Endothelial cell of umbilical vein (primary cell): ENCODE data around the gene MECR. TPM values are rescaled to one million over a fixed set of nuclear protein-coding genes. Genes with fewer than 3 reads are reported as not detected.

Experiments used
- BruUV-seq: library from RNA; stranded (reverse); fragments of 400-500 nt; replicated peaks from 2 replicates; lab custom pipeline; 2021; lab: Mats Ljungman, UMichigan
- CTCF ChIA-PET: fragments of 300-600, 350-600 bp; sonication (Branson Sonifier 250); formaldehyde crosslinking; loops from one replicate; lab custom pipeline; 2021; ENCODE audit warnings: antibody characterized with exemption, inconsistent platforms; lab: Charles Lee
- POLR2A ChIA-PET: fragments of 300-600, 350-600 bp; sonication (Branson Sonifier 250); formaldehyde crosslinking; loops from one replicate; lab custom pipeline; 2021; ENCODE audit warnings: antibody characterized with exemption, inconsistent platforms; lab: Charles Lee
- DNase-seq: peaks from one replicate; pipeline ENCODE4 v3.0.0-alpha.2; 2011; ENCODE audit warnings: low read depth, low spot score
- FAIRE-seq: peaks from 2 replicates; lab custom pipeline; 2011; peaks lifted over from hg19 to GRCh38; lab: Jason Lieb, UNC
- H2AFZ ChIP-seq: 2 replicates; pipeline ENCODE4 v1.6.0; 2012; ENCODE audit warnings: low read depth, low read length, control low read depth, inconsistent platforms
- H3K27ac ChIP-seq: 2 replicates; pipeline ENCODE4 v1.5.1; 2011; ENCODE audit warnings: low read depth, mild to moderate bottlenecking, control low read depth, low read length, moderate library complexity; ENCODE audit not compliant: insufficient read depth
- H3K27me3 ChIP-seq, 2 experiments: 2 replicates each; pipeline versions ENCODE4 v1.6.0 to v1.6.1; 2011; ENCODE audit warnings: low read length in 2 of 2, mixed read lengths in 1 of 2; ENCODE audit not compliant: control insufficient read depth in 2 of 2, insufficient read depth in 2 of 2
- H3K36me3 ChIP-seq, 2 experiments: 2 replicates in 1 of 2; 3 replicates in 1 of 2; pipeline ENCODE4 v1.5.1; 2011; ENCODE audit warnings: low read length in 2 of 2, mild to moderate bottlenecking in 1 of 2, moderate library complexity in 1 of 2; ENCODE audit not compliant: control insufficient read depth in 2 of 2, insufficient read depth in 2 of 2; ENCODE audit errors: extremely low read depth in 1 of 2
- H3K4me1 ChIP-seq: 3 replicates; pipeline ENCODE4 v1.5.1; 2011; ENCODE audit warnings: mild to moderate bottlenecking, low read length; ENCODE audit not compliant: control insufficient read depth, insufficient read depth; ENCODE audit errors: extremely low read depth
- H3K4me2 ChIP-seq: 2 replicates; pipeline ENCODE4 v1.6.1; 2011; ENCODE audit warnings: low read length, control low read depth, mixed read lengths; ENCODE audit not compliant: insufficient read depth
- H3K4me3 ChIP-seq, 3 experiments: fragments of 200-600 bp in 1 of 3; sonication (generic), shearing (Covaris generic) in 1 of 3; replicated peaks in 1 of 3; 2 replicates each; pipeline ENCODE4 v1.5.1; 2011 to 2016; ENCODE audit warnings: control low read depth in 3 of 3, low read length in 3 of 3, mild to moderate bottlenecking in 2 of 3, inconsistent platforms in 1 of 3, low read depth in 1 of 3, moderate library complexity in 1 of 3; ENCODE audit not compliant: insufficient read depth in 1 of 3
- H3K79me2 ChIP-seq: 2 replicates; pipeline ENCODE4 v1.6.0; 2012; ENCODE audit warnings: low read length, inconsistent platforms; ENCODE audit not compliant: control insufficient read depth, insufficient read depth
- H3K9ac ChIP-seq: replicated peaks from 2 replicates; pipeline ENCODE3; 2011; ENCODE audit warnings: low read length, control low read depth; ENCODE audit not compliant: insufficient read depth; ENCODE audit errors: extremely low read depth
- H3K9me1 ChIP-seq: replicated peaks from 3 replicates; pipeline ENCODE4 v1.6.0; 2011; ENCODE audit warnings: mild to moderate bottlenecking, low read length; ENCODE audit not compliant: control insufficient read depth, insufficient read depth; ENCODE audit errors: extremely low read depth
- H3K9me3 ChIP-seq: replicated peaks from 2 replicates; pipeline ENCODE4 v1.5.1; 2012; ENCODE audit warnings: low read length, inconsistent platforms; ENCODE audit not compliant: control insufficient read depth, insufficient read depth
- H4K20me1 ChIP-seq: replicated peaks from 2 replicates; pipeline ENCODE3; 2011; ENCODE audit warnings: mild to moderate bottlenecking, low read length; ENCODE audit not compliant: control insufficient read depth, insufficient read depth; ENCODE audit errors: extremely low read depth
- EZH2 ChIP-seq: IDR thresholded peaks from 2 replicates; pipeline ENCODE4 v1.6.1; 2012; ENCODE audit warnings: borderline replicate concordance, low read depth, mild to moderate bottlenecking, moderate library complexity, low read length, inconsistent platforms; ENCODE audit not compliant: severe bottlenecking
- FOS ChIP-seq: IDR thresholded peaks from 2 replicates; pipeline ENCODE4 v1.6.1; 2011; ENCODE audit warnings: mild to moderate bottlenecking, low read length, moderate library complexity, borderline replicate concordance; ENCODE audit not compliant: insufficient read depth
- GATA2 ChIP-seq: IDR thresholded peaks from 2 replicates; pipeline ENCODE4 v1.7.0; 2011; ENCODE audit warnings: low read depth, mild to moderate bottlenecking, moderate library complexity, mixed read lengths, low read length; ENCODE audit not compliant: insufficient read length, insufficient read depth
- JUN ChIP-seq: IDR thresholded peaks from 2 replicates; pipeline ENCODE4 v1.6.1; 2011; ENCODE audit warnings: borderline replicate concordance, low read depth; ENCODE audit not compliant: insufficient read length, insufficient read depth
- MAX ChIP-seq: IDR thresholded peaks from 2 replicates; pipeline ENCODE4 v1.6.1; 2011; ENCODE audit not compliant: insufficient read depth, insufficient read length
- MYC ChIP-seq: IDR thresholded peaks from one replicate; pipeline ENCODE4 v1.6.1; 2011; ENCODE audit warnings: mild to moderate bottlenecking, low read depth, low read length
- POLR2A ChIP-seq: IDR thresholded peaks from 2 replicates; pipeline ENCODE4 v1.6.1; 2012; ENCODE audit warnings: low read depth, mild to moderate bottlenecking, control low read depth, low read length
- POLR2AphosphoS5 ChIP-seq: IDR thresholded peaks from 2 replicates; pipeline ENCODE4 v1.6.1; 2012; ENCODE audit warnings: low read depth, mild to moderate bottlenecking, control low read depth, low read length, moderate library complexity; ENCODE audit not compliant: insufficient read depth
- dilution Hi-C: fragments of 300-500 bp; cut with MboI; formaldehyde crosslinking; loops from one replicate; pipeline ENCODE4 v1.15.0; 2019; ENCODE audit warnings: low sequenced_read_pairs; ENCODE audit not compliant: extremely low pct_ligation_motif_present
- intact Hi-C: fragments of 100-400 bp; cut with micrococcal nuclease; formaldehyde crosslinking; loops from one replicate; pipeline ENCODE4 v1.10.0; 2022
- polyA plus RNA-seq, 4 experiments: library from polyadenylated mRNA; depleted of rRNA in 3 of 4; stranded (reverse) in 3 of 4; unstranded in 1 of 4; fragments of >200 nt; gene quantifications; 2 replicates each; pipeline versions ENCODE4 v1.2.1 to v1.2.3, GENCODE V29; 2011 to 2012; ENCODE audit warnings: missing spikeins in 1 of 4
- total RNA-seq: library from RNA; stranded (reverse); gene quantifications from 2 replicates; pipeline ENCODE4 v1.2.3, GENCODE V29; 2021
- TF ChIP-seq, protein P1 (sequence below), 2 donors: IDR thresholded peaks; 1 replicate in 1 of 2; 2 replicates in 1 of 2; pipeline ENCODE4 v1.5.1; 2011; ENCODE audit warnings: low read length in 2 of 2, mild to moderate bottlenecking in 2 of 2, moderate library complexity in 2 of 2, control low read depth in 1 of 2, inconsistent platforms in 1 of 2, low read depth in 1 of 2; ENCODE audit not compliant: insufficient read depth in 1 of 2; ENCODE audit errors: extremely low read depth in 1 of 2

MECR gene
- total and polyA plus RNA-seq, 2 donors (not counting 3 experiments of a cell fraction or from before 2014, with no cell fraction given), result 24.6 to 30.1 TPM

GRCh38 chr1:29225361-29225760 lies 5.4 kb downstream of the MECR start:
- no TSS peak for BruUV-seq
- ChIA-PET CTCF (interaction anchor here (1.0 kb wide), 1 partner anchor 11 kb away, joined by 3 read pairs; no protein-coding TSS in a partner anchor), POLR2A (no interaction called here)
- H3K4me2 ChIP-seq, result no peak overlapping the region
- peaks cover 14% of the 10 kb centered on the region for H3K79me2 ChIP-seq
- H3K36me3 ChIP-seq, result no peaks in the 10 kb centered on the region
- FAIRE-seq, result no peak
- no peak overlapping the region for H3K9ac ChIP-seq
- no peaks in the 10 kb centered on the region for H3K9me3 ChIP-seq
- no peak overlapping the region for H2AFZ ChIP-seq
- dilution Hi-C loops (loop anchor here (25.0 kb wide), 1 partner anchor 862 kb away; no protein-coding TSS in a partner anchor), intact Hi-C loops (no loop called here)
- H3K4me1 ChIP-seq, result peaks cover 8% of the 10 kb centered on the region
- H3K27ac ChIP-seq, result no peak overlapping the region
- DNase-seq, result no peak
- H3K9me1 ChIP-seq, result no peaks in the 10 kb centered on the region
- H3K4me3 ChIP-seq, result no peak overlapping the region
- TF ChIP-seq MAX (no peak), POLR2A (no peak), GATA2 (no peak), JUN (no peak), MYC (no peak), FOS (no peak), POLR2AphosphoS5 (no peak), EZH2 (no peak)
- TF ChIP-seq, protein P1, sequence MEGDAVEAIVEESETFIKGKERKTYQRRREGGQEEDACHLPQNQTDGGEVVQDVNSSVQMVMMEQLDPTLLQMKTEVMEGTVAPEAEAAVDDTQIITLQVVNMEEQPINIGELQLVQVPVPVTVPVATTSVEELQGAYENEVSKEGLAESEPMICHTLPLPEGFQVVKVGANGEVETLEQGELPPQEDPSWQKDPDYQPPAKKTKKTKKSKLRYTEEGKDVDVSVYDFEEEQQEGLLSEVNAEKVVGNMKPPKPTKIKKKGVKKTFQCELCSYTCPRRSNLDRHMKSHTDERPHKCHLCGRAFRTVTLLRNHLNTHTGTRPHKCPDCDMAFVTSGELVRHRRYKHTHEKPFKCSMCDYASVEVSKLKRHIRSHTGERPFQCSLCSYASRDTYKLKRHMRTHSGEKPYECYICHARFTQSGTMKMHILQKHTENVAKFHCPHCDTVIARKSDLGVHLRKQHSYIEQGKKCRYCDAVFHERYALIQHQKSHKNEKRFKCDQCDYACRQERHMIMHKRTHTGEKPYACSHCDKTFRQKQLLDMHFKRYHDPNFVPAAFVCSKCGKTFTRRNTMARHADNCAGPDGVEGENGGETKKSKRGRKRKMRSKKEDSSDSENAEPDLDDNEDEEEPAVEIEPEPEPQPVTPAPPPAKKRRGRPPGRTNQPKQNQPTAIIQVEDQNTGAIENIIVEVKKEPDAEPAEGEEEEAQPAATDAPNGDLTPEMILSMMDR (IDR thresholded peaks at IDR 0.05; ENCODE audit: extremely low read depth in 1 of 2, insufficient read depth in 1 of 2, low read depth in 1 of 2, low read length in 2 of 2), result no peak
- H3K27me3 ChIP-seq, result no peaks in the 10 kb centered on the region
- H4K20me1 ChIP-seq, result no peaks in the 10 kb centered on the region
